Measurements from ENCODE around the gene LYPD6.

Gene LYPD6

GRCh38 chr2:149430743-149431736, 100.7 kb downstream of the LYPD6 start:
- peak in 1 of 2 donors; percentile 46 for DNase-seq
- no peak overlapping the region for H3K9ac ChIP-seq (ENCODE audit: low read length)
- H3K4me2 ChIP-seq (ENCODE audit: low read length): no peak overlapping the region
- H4K91ac ChIP-seq (ENCODE audit: low read depth, low read length): no peak overlapping the region
- H3K27me3 ChIP-seq (ENCODE audit: insufficient read depth, low read length): no peaks in the 10 kb centered on the region
- peaks cover 0 to 6% of the 10 kb centered on the region in 2 experiments for H3K4me1 ChIP-seq (ENCODE audit: control insufficient read depth in 1 of 2, insufficient read depth in 2 of 2, low read length in 2 of 2)
- no peak overlapping the region for H2BK120ac ChIP-seq (ENCODE audit: insufficient read depth, low read length, poor library complexity)
- H2AK5ac ChIP-seq (ENCODE audit: low read length): no peak overlapping the region
- no peaks in the 10 kb centered on the region for H3K79me2 ChIP-seq (ENCODE audit: control insufficient read depth, insufficient read depth, low read length, poor library complexity)
- H2BK5ac ChIP-seq (ENCODE audit: low read depth, low read length, poor library complexity): no peak overlapping the region
- H2AFZ ChIP-seq (ENCODE audit: insufficient read depth, low read length, poor library complexity): no peak overlapping the region
- H3K18ac ChIP-seq (ENCODE audit: low read length): no peak overlapping the region
- peaks cover 0 to 6% of the 10 kb centered on the region in 2 experiments for H3K36me3 ChIP-seq (ENCODE audit: control insufficient read depth in 1 of 2, insufficient read depth in 2 of 2, low read length in 2 of 2)
- H4K12ac ChIP-seq (ENCODE audit: low read depth, low read length): no peak overlapping the region
- H3K9me3 ChIP-seq (ENCODE audit: insufficient read depth, low read depth, low read length): no peaks in the 10 kb centered on the region
- H3K14ac ChIP-seq (ENCODE audit: low read length): no peak overlapping the region
- no peak overlapping the region for H3K27ac ChIP-seq (ENCODE audit: low read depth, low read length)
- H3K4ac ChIP-seq (ENCODE audit: low read depth, low read length): no peak overlapping the region
- no peak overlapping the region for H4K8ac ChIP-seq (ENCODE audit: low read depth, low read length)
- no CpG with 5 or more reads among the region's 6 CpGs for WGBS (ENCODE audit: extremely low coverage, insufficient coverage, insufficient read length)
- H3K79me1 ChIP-seq (ENCODE audit: low read length): no peaks in the 10 kb centered on the region
- H2BK12ac ChIP-seq (ENCODE audit: low read length): no peak overlapping the region
- no peak overlapping the region for H3K23ac ChIP-seq (ENCODE audit: low read length)
- no peak overlapping the region for H3K4me3 ChIP-seq (ENCODE audit: low read depth, low read length)

DNA sequence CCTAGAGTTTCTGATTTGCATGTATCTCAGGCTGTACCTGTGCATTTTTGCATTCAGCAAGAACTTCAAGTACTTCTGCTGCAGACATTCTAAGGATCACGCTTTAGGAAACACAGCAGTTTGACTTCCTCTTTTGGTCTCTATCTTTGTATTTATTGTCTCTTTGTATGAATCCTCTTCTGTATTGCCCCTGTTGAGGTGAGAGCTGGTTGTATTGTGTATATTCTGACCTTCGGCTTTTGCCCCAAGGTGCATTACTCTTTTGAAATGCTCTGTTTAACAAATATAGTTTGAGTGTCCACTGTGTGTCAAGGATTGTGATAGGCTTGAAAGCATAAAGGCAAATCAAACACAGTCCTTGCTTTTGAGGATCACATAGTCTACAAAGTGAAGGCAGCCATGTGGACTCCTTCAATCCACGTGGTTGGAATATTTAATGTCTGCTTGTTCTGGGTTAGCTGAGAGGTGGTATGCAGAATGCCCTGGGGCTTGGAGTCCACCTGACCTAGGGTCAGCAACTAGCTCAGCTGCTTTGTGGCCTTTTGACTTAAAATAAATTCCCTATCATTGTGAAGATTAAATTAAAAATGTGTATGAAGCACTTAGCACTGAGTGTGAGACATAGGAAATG, 108.1 kb downstream of the LYPD6 start:
- no peak overlapping the region for H3K4me2 ChIP-seq (ENCODE audit: low read length)
- no peak overlapping the region for H3K18ac ChIP-seq (ENCODE audit: low read length)
- no peak overlapping the region for H2AK5ac ChIP-seq (ENCODE audit: low read length)
- H2AFZ ChIP-seq (ENCODE audit: insufficient read depth, low read length, poor library complexity): no peak overlapping the region
- no peak overlapping the region for H2BK5ac ChIP-seq (ENCODE audit: low read depth, low read length, poor library complexity)
- no peak overlapping the region for H4K8ac ChIP-seq (ENCODE audit: low read depth, low read length)
- peaks cover 9% of the 10 kb centered on the region for H3K79me1 ChIP-seq (ENCODE audit: low read length)
- DNase-seq: no peak
- H3K79me2 ChIP-seq (ENCODE audit: control insufficient read depth, insufficient read depth, low read length, poor library complexity): no peaks in the 10 kb centered on the region
- no peak overlapping the region for H3K9ac ChIP-seq (ENCODE audit: low read length)
- H3K4me1 ChIP-seq (ENCODE audit: control insufficient read depth in 1 of 2, insufficient read depth in 2 of 2, low read length in 2 of 2): peaks cover 4 to 5% of the 10 kb centered on the region in 2 experiments
- no CpG with 5 or more reads among the region's 3 CpGs for WGBS (ENCODE audit: extremely low coverage, insufficient coverage, insufficient read length)
- H4K91ac ChIP-seq (ENCODE audit: low read depth, low read length): no peak overlapping the region
- H2BK120ac ChIP-seq (ENCODE audit: insufficient read depth, low read length, poor library complexity): no peak overlapping the region
- no peak overlapping the region for H3K27ac ChIP-seq (ENCODE audit: low read depth, low read length)
- no peak overlapping the region for H3K4me3 ChIP-seq (ENCODE audit: low read depth, low read length)
- H3K14ac ChIP-seq (ENCODE audit: low read length): no peak overlapping the region
- H3K27me3 ChIP-seq (ENCODE audit: insufficient read depth, low read length): no peaks in the 10 kb centered on the region
- no peak overlapping the region for H3K4ac ChIP-seq (ENCODE audit: low read depth, low read length)
- no peak overlapping the region for H2BK12ac ChIP-seq (ENCODE audit: low read length)
- no peak overlapping the region for H3K23ac ChIP-seq (ENCODE audit: low read length)
- peaks cover 5 to 13% of the 10 kb centered on the region in 2 experiments for H3K36me3 ChIP-seq (ENCODE audit: control insufficient read depth in 1 of 2, insufficient read depth in 2 of 2, low read length in 2 of 2)
- H4K12ac ChIP-seq (ENCODE audit: low read depth, low read length): no peak overlapping the region
- H3K9me3 ChIP-seq (ENCODE audit: insufficient read depth, low read depth, low read length): no peaks in the 10 kb centered on the region

GRCh38 chr2:149441255-149441654, 110.9 kb downstream of the LYPD6 start:
- Histone ChIP-seq H3K23ac (ENCODE audit: low read length) (no peak overlapping the region), H2BK120ac (ENCODE audit: insufficient read depth, low read length, poor library complexity) (no peak overlapping the region), H3K18ac (ENCODE audit: low read length) (no peak overlapping the region), H3K36me3 (ENCODE audit: control insufficient read depth in 1 of 2, insufficient read depth in 2 of 2, low read length in 2 of 2) (peaks cover 5 to 9% of the 10 kb centered on the region in 2 experiments), H3K4me1 (ENCODE audit: control insufficient read depth in 1 of 2, insufficient read depth in 2 of 2, low read length in 2 of 2) (peaks cover 4 to 5% of the 10 kb centered on the region in 2 experiments), H3K4me3 (ENCODE audit: low read depth, low read length) (no peak overlapping the region), H3K4me2 (ENCODE audit: low read length) (no peak overlapping the region), H2AK5ac (ENCODE audit: low read length) (no peak overlapping the region), H3K79me2 (ENCODE audit: control insufficient read depth, insufficient read depth, low read length, poor library complexity) (no peaks in the 10 kb centered on the region), H4K12ac (ENCODE audit: low read depth, low read length) (no peak overlapping the region), H4K91ac (ENCODE audit: low read depth, low read length) (no peak overlapping the region), H3K27me3 (ENCODE audit: insufficient read depth, low read length) (no peaks in the 10 kb centered on the region), H2BK12ac (ENCODE audit: low read length) (no peak overlapping the region), H3K14ac (ENCODE audit: low read length) (no peak overlapping the region), H3K9ac (ENCODE audit: low read length) (no peak overlapping the region), H3K27ac (ENCODE audit: low read depth, low read length) (peak overlapping the region; percentile 75), H3K9me3 (ENCODE audit: insufficient read depth, low read depth, low read length) (no peaks in the 10 kb centered on the region), H2AFZ (ENCODE audit: insufficient read depth, low read length, poor library complexity) (no peak overlapping the region), H3K4ac (ENCODE audit: low read depth, low read length) (no peak overlapping the region), H4K8ac (ENCODE audit: low read depth, low read length) (no peak overlapping the region), H3K79me1 (ENCODE audit: low read length) (peaks cover 11% of the 10 kb centered on the region), H2BK5ac (ENCODE audit: low read depth, low read length, poor library complexity) (no peak overlapping the region)
- WGBS (ENCODE audit: extremely low coverage, insufficient coverage, insufficient read length): no CpG with 5 or more reads among the region's 3 CpGs
- no peak for DNase-seq

DNA sequence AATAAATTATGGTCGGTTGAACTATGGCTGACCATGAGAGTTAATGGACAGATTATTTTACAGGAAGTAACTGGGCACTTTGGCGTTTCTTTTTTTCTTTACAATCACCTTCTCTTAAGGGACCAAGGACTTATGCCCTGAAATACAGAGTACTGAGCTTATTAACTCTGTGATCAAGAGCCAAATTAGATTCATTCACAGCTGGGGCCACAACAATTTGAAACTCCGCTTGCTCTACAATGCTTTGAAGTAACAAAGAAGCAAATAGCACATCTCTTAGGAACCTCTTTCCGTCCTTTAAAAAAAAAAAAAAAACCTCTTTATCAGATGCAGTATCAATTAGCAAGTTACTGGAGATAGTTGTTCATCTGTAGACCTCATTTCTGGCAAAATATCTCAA, 112.0 kb downstream of the LYPD6 start:
- no peak overlapping the region for H4K91ac ChIP-seq (ENCODE audit: low read depth, low read length)
- no peaks in the 10 kb centered on the region for H3K9me3 ChIP-seq (ENCODE audit: insufficient read depth, low read depth, low read length)
- no peaks in the 10 kb centered on the region for H3K27me3 ChIP-seq (ENCODE audit: insufficient read depth, low read length)
- no peaks in the 10 kb centered on the region for H3K79me2 ChIP-seq (ENCODE audit: control insufficient read depth, insufficient read depth, low read length, poor library complexity)
- H3K4me3 ChIP-seq (ENCODE audit: low read depth, low read length): no peak overlapping the region
- H3K18ac ChIP-seq (ENCODE audit: low read length): no peak overlapping the region
- no peak overlapping the region for H2BK12ac ChIP-seq (ENCODE audit: low read length)
- no peak overlapping the region for H3K23ac ChIP-seq (ENCODE audit: low read length)
- H3K36me3 ChIP-seq (ENCODE audit: control insufficient read depth in 1 of 2, insufficient read depth in 2 of 2, low read length in 2 of 2): peaks cover 4 to 12% of the 10 kb centered on the region in 2 experiments
- DNase-seq: no peak
- no peak overlapping the region for H2AFZ ChIP-seq (ENCODE audit: insufficient read depth, low read length, poor library complexity)
- no peak overlapping the region for H3K9ac ChIP-seq (ENCODE audit: low read length)
- no peak overlapping the region for H3K4ac ChIP-seq (ENCODE audit: low read depth, low read length)
- no peak overlapping the region for H4K8ac ChIP-seq (ENCODE audit: low read depth, low read length)
- H3K27ac ChIP-seq (ENCODE audit: low read depth, low read length): no peak overlapping the region
- WGBS (ENCODE audit: extremely low coverage, insufficient coverage, insufficient read length): no CpG with 5 or more reads among the region's 4 CpGs
- H3K79me1 ChIP-seq (ENCODE audit: low read length): peaks cover 14% of the 10 kb centered on the region
- H2BK5ac ChIP-seq (ENCODE audit: low read depth, low read length, poor library complexity): no peak overlapping the region
- H4K12ac ChIP-seq (ENCODE audit: low read depth, low read length): no peak overlapping the region
- no peak overlapping the region for H2AK5ac ChIP-seq (ENCODE audit: low read length)
- H3K14ac ChIP-seq (ENCODE audit: low read length): no peak overlapping the region
- peak overlapping the region; percentile 77 for H2BK120ac ChIP-seq (ENCODE audit: insufficient read depth, low read length, poor library complexity)
- no peak overlapping the region for H3K4me2 ChIP-seq (ENCODE audit: low read length)
- peaks cover 4 to 8% of the 10 kb centered on the region in 2 experiments for H3K4me1 ChIP-seq (ENCODE audit: control insufficient read depth in 1 of 2, insufficient read depth in 2 of 2, low read length in 2 of 2)
